NCI-H510A (cell line): Measurements from ENCODE around the gene TMEM259.

ENCODE experiments used
- DNase-seq: peaks from one replicate; lab custom pipeline; 2025; lab: John Stamatoyannopoulos, UW

Gene TMEM259

DNA sequence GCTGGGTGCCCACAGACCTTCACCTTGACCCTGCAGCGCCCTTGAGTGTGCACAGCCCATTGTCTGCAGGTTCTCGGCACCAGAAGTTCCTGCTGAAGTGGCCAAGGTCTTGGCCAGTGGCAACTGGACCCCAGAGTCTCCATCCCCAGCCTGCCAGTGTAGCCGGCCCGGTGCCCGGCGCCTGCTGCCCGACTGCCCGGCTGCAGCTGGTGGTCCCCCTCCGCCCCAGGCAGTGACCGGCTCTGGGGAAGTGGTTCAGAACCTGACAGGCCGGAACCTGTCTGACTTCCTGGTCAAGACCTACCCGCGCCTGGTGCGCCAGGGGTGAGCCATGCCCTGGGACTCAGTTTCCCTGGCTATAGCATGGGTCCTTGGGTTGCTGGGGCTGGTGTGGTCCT, 34.1 kb upstream of the TMEM259 start:
- DNase-seq: no peak

DNA sequence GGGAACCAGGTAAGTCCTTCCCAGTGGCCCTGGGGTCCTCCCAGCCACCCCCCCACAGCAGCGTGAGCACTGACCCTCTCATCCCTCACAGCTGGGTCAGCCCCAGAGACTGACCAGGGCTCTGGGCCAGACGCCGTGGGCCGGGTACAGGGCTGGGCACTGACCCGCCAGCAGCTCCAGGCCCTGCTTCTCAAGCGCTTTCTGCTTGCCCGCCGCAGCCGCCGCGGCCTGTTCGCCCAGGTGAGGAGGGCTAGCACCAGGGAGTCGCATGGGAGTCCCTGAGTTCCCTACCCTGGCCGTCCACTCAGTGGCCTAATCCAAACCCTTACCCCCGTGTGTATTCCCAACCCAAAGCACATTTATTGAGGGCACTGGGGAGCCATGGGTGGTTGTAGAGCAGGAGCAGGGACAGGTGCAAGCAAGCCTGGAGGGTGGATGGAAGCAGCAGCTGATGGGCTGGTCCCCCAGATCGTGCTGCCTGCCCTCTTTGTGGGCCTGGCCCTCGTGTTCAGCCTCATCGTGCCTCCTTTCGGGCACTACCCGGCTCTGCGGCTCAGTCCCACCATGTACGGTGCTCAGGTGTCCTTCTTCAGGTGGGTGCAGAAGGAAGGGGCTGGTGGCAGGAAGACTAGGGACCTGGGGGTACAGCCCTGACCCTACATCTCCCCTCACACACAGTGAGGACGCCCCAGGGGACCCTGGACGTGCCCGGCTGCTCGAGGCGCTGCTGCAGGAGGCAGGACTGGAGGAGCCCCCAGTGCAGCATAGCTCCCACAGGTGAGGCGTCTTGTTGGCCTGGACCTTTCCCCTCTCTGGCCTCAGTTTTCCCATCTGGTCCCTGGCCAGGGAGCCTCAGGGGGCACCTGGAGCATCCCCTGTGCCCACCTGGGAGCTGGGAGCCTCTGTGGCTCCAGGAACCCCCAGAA, 33.4 kb upstream of the TMEM259 start:
- no peak for DNase-seq

DNA sequence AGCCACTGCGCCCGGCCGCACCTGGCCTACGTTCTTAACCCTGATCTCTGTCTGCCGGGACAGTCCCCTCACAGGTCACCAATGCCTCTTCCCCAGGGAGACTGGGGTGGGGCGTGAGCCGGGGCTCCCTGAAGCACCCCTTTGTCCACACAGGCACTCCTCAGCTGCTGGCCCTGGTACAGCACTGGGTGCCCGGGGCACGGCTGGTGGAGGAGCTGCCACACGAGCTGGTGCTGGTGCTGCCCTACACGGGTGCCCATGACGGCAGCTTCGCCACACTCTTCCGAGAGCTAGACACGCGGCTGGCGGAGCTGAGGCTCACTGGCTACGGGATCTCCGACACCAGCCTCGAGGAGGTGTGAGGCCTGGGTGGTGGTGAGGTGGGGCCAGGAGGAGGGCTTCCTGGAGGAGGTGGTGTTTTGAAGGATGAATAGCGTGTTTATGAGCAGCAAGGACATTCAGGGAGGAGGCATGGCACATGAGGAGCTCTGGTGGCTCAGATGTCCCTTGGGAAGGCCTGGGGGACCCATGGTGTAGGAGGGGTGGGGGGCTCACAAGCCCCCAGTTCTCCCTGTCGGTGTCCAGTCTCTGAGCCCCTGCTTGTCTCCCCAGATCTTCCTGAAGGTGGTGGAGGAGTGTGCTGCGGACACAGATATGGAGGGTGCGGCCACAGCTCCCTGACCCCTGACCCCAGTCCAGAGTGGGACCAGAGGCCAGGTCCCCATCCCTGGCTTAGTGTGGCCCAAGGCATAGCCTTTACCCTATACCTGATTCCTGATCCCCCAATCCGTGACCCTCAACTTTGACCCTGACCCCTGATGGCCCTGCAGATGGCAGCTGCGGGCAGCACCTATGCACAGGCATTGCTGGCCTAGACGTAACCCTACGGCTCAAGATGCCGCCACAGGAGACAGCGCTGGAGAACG, 32.5 kb upstream of the TMEM259 start:
- no peak for DNase-seq

DNA sequence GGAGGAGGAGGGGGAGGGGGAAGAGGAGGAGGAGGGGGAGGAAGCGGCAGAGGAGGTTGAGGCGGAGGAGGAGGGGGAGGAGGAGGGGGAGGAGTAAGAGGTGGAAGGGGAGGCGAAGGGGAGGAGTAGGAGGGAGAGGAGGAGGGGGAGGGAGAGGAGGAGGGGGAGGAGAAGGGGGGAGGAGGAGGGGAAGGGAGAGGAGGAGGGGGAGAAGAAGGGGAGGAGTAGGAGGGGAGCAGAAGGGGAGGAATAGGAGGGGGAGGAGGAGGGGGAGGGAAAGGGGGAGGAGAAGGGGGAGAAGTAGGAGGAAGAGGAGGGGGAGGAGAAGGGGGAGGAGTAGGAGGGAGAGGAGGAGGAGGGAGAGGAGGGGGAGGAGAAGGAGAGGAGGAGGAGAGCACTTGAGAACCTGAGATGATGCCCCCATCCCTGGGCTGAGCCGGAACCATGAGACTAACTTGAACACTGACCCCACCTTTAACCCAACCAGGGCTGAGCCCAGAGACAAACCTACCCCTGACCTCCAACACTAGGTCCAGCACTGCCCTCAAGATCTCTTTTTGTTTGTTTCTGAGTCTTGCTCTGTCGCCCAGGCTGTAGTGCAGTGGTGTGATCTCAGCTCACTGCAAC, 31.5 kb upstream of the TMEM259 start:
- DNase-seq: no peak

DNA sequence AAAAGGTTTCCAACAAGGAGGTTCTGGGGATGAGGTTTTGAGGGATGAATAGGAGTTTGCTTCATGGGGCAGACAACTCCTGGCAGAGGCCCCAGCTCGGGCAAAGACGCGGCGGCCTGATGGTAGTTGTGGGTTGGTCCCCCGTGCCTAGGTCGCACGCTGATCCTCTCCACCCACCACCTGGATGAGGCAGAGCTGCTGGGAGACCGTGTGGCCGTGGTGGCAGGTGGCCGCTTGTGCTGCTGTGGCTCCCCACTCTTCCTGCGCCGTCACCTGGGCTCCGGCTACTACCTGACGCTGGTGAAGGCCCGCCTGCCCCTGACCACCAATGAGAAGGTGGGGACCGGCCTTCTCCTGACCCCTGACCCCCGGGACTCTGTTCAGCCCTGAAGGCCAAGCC, 30.9 kb upstream of the TMEM259 start:
- DNase-seq: no peak

DNA sequence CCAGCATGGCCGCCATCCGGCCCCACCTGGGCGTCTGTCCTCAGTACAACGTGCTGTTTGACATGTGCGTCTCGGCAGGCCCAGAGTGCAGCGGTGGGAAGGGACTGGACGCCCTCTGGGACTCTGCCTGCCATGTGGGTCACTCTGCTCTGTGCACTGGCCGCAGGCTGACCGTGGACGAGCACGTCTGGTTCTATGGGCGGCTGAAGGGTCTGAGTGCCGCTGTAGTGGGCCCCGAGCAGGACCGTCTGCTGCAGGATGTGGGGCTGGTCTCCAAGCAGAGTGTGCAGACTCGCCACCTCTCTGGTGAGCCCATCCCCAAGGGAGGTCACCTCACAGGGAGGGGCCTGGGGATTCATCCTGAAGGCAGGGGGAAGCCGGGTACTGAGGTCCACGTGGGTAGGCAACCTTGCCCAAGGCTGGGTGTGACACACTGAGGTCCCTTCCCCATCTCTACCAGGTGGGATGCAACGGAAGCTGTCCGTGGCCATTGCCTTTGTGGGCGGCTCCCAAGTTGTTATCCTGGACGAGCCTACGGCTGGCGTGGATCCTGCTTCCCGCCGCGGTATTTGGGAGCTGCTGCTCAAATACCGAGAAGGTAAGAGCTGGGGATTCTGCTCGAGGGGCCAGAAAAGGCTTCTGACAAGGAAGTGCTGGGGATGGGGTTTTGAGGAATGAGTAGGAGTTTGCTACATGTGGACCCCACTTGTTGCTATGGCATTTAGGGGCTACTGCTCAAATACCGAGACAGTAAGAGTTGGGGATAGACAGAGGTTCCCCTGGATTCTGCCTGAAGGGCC, 30.3 kb upstream of the TMEM259 start:
- DNase-seq: no peak

DNA sequence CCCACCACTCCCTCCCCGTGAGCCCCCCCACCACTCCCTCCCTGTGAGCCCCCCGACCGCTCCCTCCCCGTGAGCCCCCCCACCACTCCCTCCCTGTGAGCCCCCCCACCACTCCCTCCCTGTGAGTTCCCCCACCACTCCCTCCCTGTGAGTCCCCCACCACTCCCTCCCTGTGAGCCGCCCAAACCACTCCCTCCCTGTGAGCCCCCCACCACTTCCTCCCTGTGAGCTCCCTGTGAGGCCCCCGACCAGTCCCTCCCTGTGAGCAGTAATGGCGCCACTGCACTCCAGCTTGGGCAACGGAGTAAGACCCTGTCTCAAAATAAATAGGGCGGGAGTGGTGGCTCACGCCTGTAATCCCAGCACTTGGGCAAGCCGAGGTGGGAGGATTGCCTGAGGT, 28.9 kb upstream of the TMEM259 start:
- no peak for DNase-seq

DNA sequence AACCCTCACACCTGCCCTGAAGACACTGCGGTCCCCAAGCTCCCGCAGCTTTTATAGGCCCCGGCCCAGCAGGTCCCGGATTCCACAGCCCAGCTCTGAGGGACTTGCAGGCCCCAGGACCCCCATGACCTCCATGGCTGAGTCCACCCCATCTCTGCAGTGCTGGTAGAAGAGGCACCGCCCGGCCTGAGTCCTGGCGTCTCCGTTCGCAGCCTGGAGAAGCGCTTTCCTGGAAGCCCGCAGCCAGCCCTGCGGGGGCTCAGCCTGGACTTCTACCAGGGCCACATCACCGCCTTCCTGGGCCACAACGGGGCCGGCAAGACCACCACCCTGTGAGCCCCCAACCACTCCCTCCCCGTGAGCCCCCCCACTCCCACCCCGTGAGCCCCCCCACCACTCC, 28.2 kb upstream of the TMEM259 start:
- no peak for DNase-seq

DNA sequence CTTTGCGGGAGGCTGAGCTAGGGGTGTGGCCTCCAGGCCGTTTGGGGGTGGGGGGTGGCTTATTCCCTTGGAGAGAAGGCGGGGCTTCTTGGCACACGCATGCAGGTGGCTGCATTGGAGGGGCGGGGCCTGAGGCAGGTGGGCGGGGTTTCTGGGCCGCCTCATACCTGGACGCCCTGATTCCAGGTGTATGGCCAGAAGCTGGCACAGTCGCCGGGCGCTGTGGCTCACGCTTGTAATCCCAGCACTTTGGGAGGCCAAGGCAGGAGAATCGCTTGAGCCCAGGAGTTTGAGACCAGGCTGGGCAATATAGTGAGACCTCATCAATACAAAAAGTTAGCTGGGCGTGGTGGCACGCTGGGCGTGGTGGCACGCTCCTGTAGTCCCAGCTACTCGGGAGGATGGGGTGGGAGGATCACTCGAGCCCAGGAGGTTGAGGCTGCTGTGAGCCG, 26.8 kb upstream of the TMEM259 start:
- no peak for DNase-seq

DNA sequence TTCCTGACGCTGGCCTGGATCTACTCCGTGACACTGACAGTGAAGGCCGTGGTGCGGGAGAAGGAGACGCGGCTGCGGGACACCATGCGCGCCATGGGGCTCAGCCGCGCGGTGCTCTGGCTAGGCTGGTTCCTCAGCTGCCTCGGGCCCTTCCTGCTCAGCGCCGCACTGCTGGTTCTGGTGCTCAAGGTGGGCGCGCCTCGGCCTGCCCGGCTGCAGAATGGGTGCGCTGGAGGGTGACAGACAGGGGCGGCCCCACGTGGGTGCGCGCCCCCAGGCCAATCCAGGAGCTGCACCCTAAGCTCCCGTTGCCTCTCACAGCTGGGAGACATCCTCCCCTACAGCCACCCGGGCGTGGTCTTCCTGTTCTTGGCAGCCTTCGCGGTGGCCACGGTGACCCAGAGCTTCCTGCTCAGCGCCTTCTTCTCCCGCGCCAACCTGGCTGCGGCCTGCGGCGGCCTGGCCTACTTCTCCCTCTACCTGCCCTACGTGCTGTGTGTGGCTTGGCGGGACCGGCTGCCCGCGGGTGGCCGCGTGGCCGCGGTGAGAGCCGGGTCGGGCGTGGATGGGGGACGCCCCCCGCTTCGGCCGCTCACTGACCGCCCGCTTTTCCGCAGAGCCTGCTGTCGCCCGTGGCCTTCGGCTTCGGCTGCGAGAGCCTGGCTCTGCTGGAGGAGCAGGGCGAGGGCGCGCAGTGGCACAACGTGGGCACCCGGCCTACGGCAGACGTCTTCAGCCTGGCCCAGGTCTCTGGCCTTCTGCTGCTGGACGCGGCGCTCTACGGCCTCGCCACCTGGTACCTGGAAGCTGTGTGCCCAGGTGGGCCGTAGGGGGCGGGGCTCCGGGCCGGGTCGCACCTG, 26.1 kb upstream of the TMEM259 start:
- no peak for DNase-seq

DNA sequence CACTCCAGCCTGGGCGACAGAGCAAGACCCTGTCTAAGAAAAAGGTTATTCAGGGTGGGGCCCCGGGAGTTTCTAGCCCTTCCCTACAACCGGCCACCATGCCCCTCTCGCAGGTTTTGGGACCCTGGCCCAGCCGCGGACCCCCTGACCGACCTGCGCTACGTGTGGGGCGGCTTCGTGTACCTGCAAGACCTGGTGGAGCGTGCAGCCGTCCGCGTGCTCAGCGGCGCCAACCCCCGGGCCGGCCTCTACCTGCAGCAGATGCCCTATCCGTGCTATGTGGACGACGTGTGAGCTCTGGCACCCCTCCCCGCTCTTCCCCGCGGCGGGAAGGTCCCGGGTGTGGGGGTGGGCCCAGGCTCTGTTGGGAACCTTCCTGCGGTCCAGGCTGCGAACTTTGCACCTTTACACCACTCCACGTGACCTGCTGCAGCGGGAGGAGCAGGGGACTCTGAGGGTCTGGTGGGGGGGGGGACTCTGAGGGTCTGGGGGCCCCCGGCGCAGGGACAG, 25.2 kb upstream of the TMEM259 start:
- no peak for DNase-seq

DNA sequence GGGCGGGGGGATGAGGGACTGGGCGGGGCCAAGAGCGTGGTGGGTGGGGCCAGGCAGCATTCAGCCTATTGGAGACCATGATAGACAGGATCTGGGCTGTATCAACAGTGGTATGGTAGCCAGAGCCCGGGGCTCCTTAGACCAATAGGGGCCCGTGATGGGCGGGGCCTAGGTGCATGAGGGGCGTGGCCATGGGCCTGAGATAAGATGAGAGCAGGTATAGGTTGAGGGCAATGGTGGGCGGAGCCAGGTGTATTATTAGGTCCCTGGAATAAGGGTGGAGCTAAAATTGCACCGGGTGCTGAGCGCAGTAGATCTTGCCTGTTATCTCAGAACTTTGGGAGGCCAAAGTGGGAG, 24.3 kb upstream of the TMEM259 start:
- no peak for DNase-seq

DNA sequence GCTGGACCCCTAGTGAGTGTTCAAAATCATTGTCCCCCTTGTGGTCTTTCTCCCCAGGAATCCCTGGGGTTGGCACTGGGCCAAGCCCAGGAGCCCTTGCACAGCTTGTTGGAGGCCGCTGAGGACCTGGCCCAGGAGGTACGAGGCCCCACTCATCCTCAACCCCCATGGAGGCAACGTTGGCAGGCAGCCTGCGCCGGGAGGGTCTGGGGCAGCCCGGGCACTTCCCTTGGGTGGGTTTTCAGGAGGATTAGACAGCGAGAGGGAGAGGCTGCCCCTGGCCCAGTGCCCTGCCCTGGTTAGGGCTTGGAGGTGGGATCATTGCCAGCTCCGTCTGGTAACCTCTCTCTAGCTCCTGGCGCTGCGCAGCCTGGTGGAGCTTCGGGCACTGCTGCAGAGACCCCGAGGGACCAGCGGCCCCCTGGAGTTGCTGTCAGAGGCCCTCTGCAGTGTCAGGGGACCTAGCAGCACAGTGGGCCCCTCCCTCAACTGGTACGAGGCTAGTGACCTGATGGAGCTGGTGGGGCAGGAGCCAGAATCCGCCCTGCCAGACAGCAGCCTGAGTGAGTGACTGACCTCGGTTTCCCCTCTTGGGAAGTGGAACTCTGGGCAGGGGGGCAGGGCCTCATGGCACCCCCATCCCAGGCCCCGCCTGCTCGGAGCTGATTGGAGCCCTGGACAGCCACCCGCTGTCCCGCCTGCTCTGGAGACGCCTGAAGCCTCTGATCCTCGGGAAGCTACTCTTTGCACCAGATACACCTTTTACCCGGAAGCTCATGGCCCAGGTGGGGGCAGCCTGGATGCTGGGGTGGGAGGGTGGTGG, 22.0 kb upstream of the TMEM259 start:
- no peak for DNase-seq

DNA sequence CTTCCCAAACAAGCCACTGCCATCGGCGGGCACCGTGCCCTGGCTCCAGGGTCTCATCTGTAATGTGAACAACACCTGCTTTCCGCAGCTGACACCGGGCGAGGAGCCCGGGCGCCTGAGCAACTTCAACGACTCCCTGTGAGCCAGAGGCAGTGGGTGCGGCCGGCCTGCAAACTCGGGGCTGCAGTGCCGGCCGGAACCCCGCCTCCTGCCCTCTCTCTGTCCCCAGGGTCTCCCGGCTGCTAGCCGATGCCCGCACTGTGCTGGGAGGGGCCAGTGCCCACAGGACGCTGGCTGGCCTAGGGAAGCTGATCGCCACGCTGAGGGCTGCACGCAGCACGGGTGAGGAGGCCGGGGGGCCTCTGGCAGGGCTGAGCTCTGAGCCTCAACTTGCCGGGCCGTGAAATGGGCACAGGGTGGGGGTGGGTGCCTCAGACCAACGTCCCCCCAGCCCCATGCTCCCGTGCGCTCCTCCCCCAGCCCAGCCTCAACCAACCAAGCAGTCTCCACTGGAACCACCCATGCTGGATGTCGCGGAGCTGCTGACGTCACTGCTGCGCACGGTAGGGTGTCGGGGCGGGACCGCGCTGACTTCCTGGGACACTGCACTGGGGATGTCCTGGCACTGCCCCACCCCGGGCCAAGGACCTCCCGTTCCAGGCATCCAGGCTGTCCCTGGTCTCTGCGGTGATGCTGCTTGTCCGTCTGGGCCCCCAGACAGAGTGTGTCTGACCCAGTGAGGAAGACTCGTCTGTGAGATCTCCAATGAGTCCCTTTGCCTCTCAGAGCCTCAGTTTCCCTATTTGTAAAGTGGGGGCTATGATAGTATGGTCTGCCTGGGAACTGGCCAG, 21.1 kb upstream of the TMEM259 start:
- no peak for DNase-seq

DNA sequence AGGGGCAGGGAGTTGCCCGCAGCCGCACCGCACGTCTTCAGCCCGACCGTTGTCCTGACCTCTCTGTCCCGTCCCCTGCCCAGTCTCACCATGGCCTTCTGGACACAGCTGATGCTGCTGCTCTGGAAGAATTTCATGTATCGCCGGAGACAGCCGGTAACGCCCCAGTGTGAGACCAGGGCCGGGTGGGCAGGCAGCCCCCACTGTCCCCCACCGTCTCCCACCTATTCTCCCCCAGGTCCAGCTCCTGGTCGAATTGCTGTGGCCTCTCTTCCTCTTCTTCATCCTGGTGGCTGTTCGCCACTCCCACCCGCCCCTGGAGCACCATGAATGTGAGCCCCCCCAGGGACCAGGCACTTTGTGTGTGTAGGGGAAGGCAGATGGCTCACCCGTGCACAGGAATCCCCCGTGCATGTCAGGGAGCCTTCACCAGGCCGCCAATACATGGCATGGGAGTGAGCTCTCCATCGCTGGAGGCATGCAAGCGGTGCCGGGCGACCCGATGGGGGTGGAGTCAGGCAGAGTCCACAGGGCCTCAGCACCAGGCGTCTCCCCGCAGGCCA, 20.4 kb upstream of the TMEM259 start:
- DNase-seq: no peak

DNA sequence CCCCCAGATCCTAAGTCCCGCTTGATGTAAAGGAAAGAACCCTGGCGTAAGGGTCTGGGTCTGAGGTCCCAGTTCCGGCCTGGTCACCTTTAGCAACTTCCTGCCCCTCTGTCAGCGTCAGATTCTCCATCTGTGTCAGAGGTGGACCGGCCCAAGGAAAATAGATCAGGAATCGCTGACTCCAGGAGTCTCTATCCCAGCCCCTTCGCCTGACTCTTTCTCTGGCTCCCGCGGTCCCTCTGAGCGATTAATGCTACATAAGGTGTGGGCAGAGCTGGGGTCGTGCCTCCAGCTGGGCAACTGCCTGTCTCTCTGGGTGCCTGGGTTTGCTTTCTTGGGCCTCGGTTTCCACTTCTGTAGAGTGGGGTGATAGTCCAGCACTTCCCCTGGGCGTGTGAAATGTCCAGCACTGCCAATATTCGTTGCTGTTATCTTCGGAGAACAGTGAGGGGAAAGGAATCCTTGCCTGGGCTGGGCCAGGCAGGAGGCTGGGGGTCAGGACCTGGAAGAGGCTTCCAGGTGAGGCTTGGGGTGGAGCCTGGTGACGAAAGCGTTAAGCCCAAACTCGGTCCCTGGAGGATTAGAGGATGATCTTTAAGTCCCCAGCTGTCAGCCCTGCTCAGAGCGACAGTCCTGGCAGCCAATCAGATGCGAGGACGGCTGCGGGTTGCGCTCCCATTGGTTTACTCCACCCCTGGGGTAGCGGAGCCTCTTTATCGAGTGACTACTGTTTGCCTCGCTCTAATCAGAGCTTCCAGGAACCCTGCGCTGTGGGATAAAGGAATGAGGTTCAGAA, 19.8 kb upstream of the TMEM259 start:
- peak; percentile 78 for DNase-seq
